GM12891 (cell line): ENCODE measurements around the gene GLRX3.

ENCODE experiments used
- POLR2A ChIP-seq: IDR thresholded peaks from 2 replicates; pipeline ENCODE4 v1.6.1; 2011; ENCODE audit warnings: low read depth, low read length, control low read depth
- POLR2AphosphoS5 ChIP-seq: IDR thresholded peaks from 2 replicates; pipeline ENCODE4 v1.6.1; 2011; ENCODE audit warnings: low read depth, low read length, control low read depth
- POU2F2 ChIP-seq: IDR thresholded peaks from 2 replicates; pipeline ENCODE4 v1.6.1; 2011; ENCODE audit warnings: low read depth, mild to moderate bottlenecking, control low read depth, low read length, moderate library complexity
- SPI1 ChIP-seq: IDR thresholded peaks from 2 replicates; pipeline ENCODE4 v1.6.1; 2011; ENCODE audit warnings: low read depth, low read length, control low read depth
- TAF1 ChIP-seq: IDR thresholded peaks from 2 replicates; pipeline ENCODE4 v1.6.1; 2011; ENCODE audit warnings: low read depth, low read length, control low read depth

GRCh38 chr10:130175074-130175473, 38.9 kb downstream of the GLRX3 start:
- TF ChIP-seq POLR2AphosphoS5 (no peak), POLR2A (no peak), TAF1 (no peak), SPI1 (no peak), POU2F2 (no peak)
